ENCODE data around the gene FAM227B.

DNA sequence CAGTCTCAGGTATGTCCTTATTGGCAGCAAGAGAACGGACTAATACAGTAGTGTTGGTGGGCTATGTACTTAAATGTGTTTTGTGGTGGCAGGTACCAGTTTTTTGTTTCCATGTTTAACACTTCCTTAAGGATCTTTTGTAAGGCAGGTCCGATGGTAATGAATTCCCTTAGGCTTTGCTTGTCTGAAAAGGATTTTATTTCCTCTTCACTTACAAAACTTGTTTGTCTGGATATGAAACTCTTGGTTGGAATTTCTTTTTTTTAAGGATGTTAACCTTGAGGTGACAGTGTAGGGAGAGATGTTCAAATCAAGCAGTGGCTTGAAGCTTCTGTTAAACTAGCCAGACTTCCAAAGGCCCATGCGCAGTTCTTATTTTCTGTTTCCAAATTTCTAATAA lies 319.8 kb downstream of the FAM227B start:
- TF ChIP-seq, protein P1, sequence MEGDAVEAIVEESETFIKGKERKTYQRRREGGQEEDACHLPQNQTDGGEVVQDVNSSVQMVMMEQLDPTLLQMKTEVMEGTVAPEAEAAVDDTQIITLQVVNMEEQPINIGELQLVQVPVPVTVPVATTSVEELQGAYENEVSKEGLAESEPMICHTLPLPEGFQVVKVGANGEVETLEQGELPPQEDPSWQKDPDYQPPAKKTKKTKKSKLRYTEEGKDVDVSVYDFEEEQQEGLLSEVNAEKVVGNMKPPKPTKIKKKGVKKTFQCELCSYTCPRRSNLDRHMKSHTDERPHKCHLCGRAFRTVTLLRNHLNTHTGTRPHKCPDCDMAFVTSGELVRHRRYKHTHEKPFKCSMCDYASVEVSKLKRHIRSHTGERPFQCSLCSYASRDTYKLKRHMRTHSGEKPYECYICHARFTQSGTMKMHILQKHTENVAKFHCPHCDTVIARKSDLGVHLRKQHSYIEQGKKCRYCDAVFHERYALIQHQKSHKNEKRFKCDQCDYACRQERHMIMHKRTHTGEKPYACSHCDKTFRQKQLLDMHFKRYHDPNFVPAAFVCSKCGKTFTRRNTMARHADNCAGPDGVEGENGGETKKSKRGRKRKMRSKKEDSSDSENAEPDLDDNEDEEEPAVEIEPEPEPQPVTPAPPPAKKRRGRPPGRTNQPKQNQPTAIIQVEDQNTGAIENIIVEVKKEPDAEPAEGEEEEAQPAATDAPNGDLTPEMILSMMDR (optimal IDR thresholded peaks at IDR 0.05 in 1 of 3, IDR thresholded peaks at IDR 0.05 in 1 of 3, conservative IDR thresholded peaks at IDR 0.05 in 1 of 3; ENCODE audit: extremely low read depth in 1 of 3, insufficient read depth in 2 of 3, low read length in 3 of 3), result no peak
- TF ChIP-seq EZH2 (IDR thresholded peaks at IDR 0.05; ENCODE audit: low read length), result no peak
